VCaP (cell line): ENCODE measurements around the gene LHX2.

Source experiments
- H3K27ac ChIP-seq: fragments of 450-650 bp; 2 replicates; pipeline ENCODE4 v1.5.1; 2017
- CTCF ChIP-seq: fragments of 450-650 bp; conservative IDR thresholded peaks from 2 replicates; pipeline ENCODE4 v1.5.1; 2017; ENCODE audit warnings: mild to moderate bottlenecking, moderate library complexity

Gene LHX2

GRCh38 chr9:124079176-124079925, 67.8 kb downstream of the LHX2 start:
- no peak for TF ChIP-seq CTCF
- H3K27ac ChIP-seq, result no peak overlapping the region

GRCh38 chr9:124082622-124083021, 71.1 kb downstream of the LHX2 start:
- H3K27ac ChIP-seq, result no peak overlapping the region
- TF ChIP-seq CTCF, result no peak
